Neural progenitor cell (in vitro differentiated cells): ENCODE results near the gene RHOJ. TPM values are rescaled to one million over a fixed set of nuclear protein-coding genes. Genes with fewer than 3 reads are reported as not detected.
A peak's percentile ranks its signal among the peaks of the same experiment; 100 is the strongest.

Experiments used
- DNase-seq: peaks from one replicate; pipeline ENCODE4 v3.0.0-alpha.2; 2016; ENCODE audit warnings: low spot score
- H2AFZ ChIP-seq: fragments of 200-600 bp; sonication (generic); replicated peaks from 2 replicates; pipeline ENCODE4 v1.6.1; 2016; ENCODE audit warnings: antibody characterized with exemption
- H3F3A ChIP-seq: fragments of 200-600 bp; sonication (generic); 2 replicates; pipeline ENCODE4 v1.6.1; 2016; ENCODE audit warnings: antibody characterized with exemption, low read depth
- H3K27ac ChIP-seq: fragments of 200-600 bp; sonication (generic); 2 replicates; pipeline ENCODE4 v1.5.1; 2016; ENCODE audit warnings: mild to moderate bottlenecking
- H3K27me3 ChIP-seq: fragments of 200-600 bp; sonication (generic); 2 replicates; pipeline ENCODE4 v1.6.1; 2016; ENCODE audit warnings: mild to moderate bottlenecking, moderate library complexity
- H3K36me3 ChIP-seq: fragments of 200-600 bp; sonication (generic); 2 replicates; pipeline ENCODE4 v1.5.1; 2016
- H3K4me1 ChIP-seq: fragments of 200-600 bp; sonication (generic); 2 replicates; pipeline ENCODE4 v1.6.1; 2016; ENCODE audit warnings: mixed run types
- H3K4me2 ChIP-seq: fragments of 200-600 bp; sonication (generic); 2 replicates; pipeline ENCODE4 v1.6.1; 2016
- H3K4me3 ChIP-seq: fragments of 200-600 bp; sonication (generic); 2 replicates; pipeline ENCODE4 v1.5.1; 2016
- H3K79me2 ChIP-seq: fragments of 200-600 bp; sonication (generic); 2 replicates; pipeline ENCODE4 v1.6.1; 2016; ENCODE audit warnings: low read depth
- H3K9ac ChIP-seq: fragments of 200-600 bp; sonication (generic); 2 replicates; pipeline ENCODE4 v1.6.1; 2016
- H3K9me3 ChIP-seq: fragments of 200-600 bp; sonication (generic); 2 replicates; pipeline ENCODE4 v1.5.1; 2016; ENCODE audit warnings: low read depth
- H4K20me1 ChIP-seq: fragments of 200-600 bp; sonication (generic); 2 replicates; pipeline ENCODE4 v1.6.1; 2016; ENCODE audit warnings: low read depth
- H3K27ac Mint-ChIP-seq: 3 replicates; pipeline ENCODE4 v1.8.0; 2021; ENCODE audit warnings: mixed read lengths
- H3K27me3 Mint-ChIP-seq: 2 replicates; pipeline ENCODE4 v1.8.0; 2022; ENCODE audit warnings: low read depth, mild to moderate bottlenecking, inconsistent platforms, moderate library complexity, mixed read lengths; ENCODE audit not compliant: insufficient read depth
- H3K36me3 Mint-ChIP-seq: 3 replicates; pipeline ENCODE4 v1.8.0; 2021; ENCODE audit warnings: mixed read lengths
- H3K4me1 Mint-ChIP-seq: 3 replicates; pipeline ENCODE4 v1.8.0; 2021; ENCODE audit warnings: mixed read lengths
- H3K4me3 Mint-ChIP-seq: 3 replicates; pipeline ENCODE4 v1.8.0; 2021; ENCODE audit warnings: mild to moderate bottlenecking, moderate library complexity, mixed read lengths
- H3K9me3 Mint-ChIP-seq: 3 replicates; pipeline ENCODE4 v1.8.0; 2020; ENCODE audit warnings: mixed read lengths
- EZH2 ChIP-seq: fragments of 200-600 bp; sonication (generic); IDR thresholded peaks from 2 replicates; pipeline ENCODE4 v1.6.1; 2017; ENCODE audit warnings: antibody characterized with exemption, mild to moderate bottlenecking, moderate library complexity
- EZH2phosphoT487 ChIP-seq: fragments of 200-600 bp; sonication (generic); IDR thresholded peaks from 2 replicates; pipeline ENCODE4 v1.6.1; 2017; ENCODE audit warnings: antibody characterized with exemption
- total RNA-seq: library from RNA; depleted of rRNA; stranded (reverse); fragments of >200 nt; gene quantifications from 2 replicates; pipeline ENCODE4 v1.2.3, GENCODE V29; 2015; ENCODE audit warnings: low replicate concordance
- TF ChIP-seq, protein P1 (sequence below): fragments of 200-600 bp; sonication (generic); IDR thresholded peaks from 2 replicates; pipeline ENCODE4 v1.5.1; 2017; ENCODE audit warnings: antibody characterized with exemption, mild to moderate bottlenecking

RHOJ gene
- total RNA-seq, 1 donor from 2014 or later = not detected

DNA sequence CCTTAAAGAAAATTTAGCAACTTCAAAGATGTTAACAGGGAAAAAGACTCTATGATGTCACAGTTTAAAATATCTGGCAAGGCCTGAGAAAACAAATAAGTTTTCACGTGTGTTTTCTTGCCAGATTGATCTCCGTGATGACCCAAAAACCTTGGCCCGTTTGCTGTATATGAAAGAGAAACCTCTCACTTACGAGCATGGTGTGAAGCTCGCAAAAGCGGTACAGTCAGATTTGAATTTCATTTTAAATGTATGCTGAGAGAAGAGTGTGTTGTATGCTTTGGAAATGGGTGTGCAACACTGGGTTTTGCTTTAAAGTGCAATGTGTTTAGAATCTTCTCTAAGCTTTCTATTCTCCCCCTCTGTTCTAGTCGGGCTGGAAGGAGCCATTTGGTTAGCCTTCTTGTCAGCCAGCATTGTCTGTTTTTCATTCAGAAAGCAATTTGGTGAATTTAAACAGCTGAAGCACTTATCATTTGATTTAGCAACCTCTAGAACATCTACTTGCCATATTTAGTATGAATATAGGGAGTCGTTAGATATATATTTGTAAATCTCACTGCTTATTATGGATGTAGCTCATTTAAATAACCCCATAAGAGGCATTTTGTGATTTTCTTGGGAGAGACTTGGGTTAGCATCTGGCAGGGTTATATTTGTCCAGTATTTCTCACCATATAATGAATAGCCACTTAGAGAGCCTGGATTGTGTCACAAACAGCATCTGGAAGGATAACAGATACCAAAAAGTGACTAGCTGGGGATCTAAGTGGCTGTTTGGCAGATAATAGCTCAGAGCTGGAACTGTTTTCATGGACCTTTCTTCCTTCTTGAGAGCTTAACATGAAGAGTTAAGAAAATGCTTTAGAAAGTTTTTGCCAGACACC, 79.0 kb downstream of the RHOJ start:
- no peaks in the 10 kb centered on the region for H3K9me3 ChIP-seq
- H3K27me3 ChIP-seq = no peaks in the 10 kb centered on the region
- H4K20me1 ChIP-seq = no peaks in the 10 kb centered on the region
- H3K9me3 Mint-ChIP-seq = no peaks in the 10 kb centered on the region
- H3K4me3 ChIP-seq = no peak overlapping the region
- H3K4me2 ChIP-seq = no peak overlapping the region
- no peaks in the 10 kb centered on the region for H3F3A ChIP-seq
- no peaks in the 10 kb centered on the region for H3K4me1 Mint-ChIP-seq
- no peaks in the 10 kb centered on the region for H3K27me3 Mint-ChIP-seq
- H3K27ac ChIP-seq = no peak overlapping the region
- no peak overlapping the region for H3K4me3 Mint-ChIP-seq
- H3K79me2 ChIP-seq = no peaks in the 10 kb centered on the region
- no peak overlapping the region for H3K9ac ChIP-seq
- TF ChIP-seq, protein P1, sequence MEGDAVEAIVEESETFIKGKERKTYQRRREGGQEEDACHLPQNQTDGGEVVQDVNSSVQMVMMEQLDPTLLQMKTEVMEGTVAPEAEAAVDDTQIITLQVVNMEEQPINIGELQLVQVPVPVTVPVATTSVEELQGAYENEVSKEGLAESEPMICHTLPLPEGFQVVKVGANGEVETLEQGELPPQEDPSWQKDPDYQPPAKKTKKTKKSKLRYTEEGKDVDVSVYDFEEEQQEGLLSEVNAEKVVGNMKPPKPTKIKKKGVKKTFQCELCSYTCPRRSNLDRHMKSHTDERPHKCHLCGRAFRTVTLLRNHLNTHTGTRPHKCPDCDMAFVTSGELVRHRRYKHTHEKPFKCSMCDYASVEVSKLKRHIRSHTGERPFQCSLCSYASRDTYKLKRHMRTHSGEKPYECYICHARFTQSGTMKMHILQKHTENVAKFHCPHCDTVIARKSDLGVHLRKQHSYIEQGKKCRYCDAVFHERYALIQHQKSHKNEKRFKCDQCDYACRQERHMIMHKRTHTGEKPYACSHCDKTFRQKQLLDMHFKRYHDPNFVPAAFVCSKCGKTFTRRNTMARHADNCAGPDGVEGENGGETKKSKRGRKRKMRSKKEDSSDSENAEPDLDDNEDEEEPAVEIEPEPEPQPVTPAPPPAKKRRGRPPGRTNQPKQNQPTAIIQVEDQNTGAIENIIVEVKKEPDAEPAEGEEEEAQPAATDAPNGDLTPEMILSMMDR = no peak
- TF ChIP-seq EZH2phosphoT487 (no peak), EZH2 (no peak)
- H2AFZ ChIP-seq = peak overlapping the region; percentile 38
- no peaks in the 10 kb centered on the region for H3K36me3 Mint-ChIP-seq
- no peak for DNase-seq
- no peaks in the 10 kb centered on the region for H3K36me3 ChIP-seq
- H3K4me1 ChIP-seq = peaks cover 16% of the 10 kb centered on the region
- H3K27ac Mint-ChIP-seq = no peak overlapping the region

- no peaks in the 10 kb centered on the region for H3K9me3 Mint-ChIP-seq
- Histone ChIP-seq H3F3A (no peaks in the 10 kb centered on the region), H3K4me2 (no peak overlapping the region), H2AFZ (peak overlapping the region; percentile 38), H3K4me1 (peaks cover 16% of the 10 kb centered on the region), H3K36me3 (no peaks in the 10 kb centered on the region), H3K27me3 (no peaks in the 10 kb centered on the region), H3K9ac (no peak overlapping the region), H4K20me1 (no peaks in the 10 kb centered on the region), H3K79me2 (no peaks in the 10 kb centered on the region), H3K9me3 (no peaks in the 10 kb centered on the region), H3K4me3 (no peak overlapping the region), H3K27ac (no peak overlapping the region)
- H3K4me3 Mint-ChIP-seq = no peak overlapping the region
- H3K27ac Mint-ChIP-seq = no peak overlapping the region
- no peaks in the 10 kb centered on the region for H3K36me3 Mint-ChIP-seq
- H3K4me1 Mint-ChIP-seq = no peaks in the 10 kb centered on the region
- TF ChIP-seq, protein P1 = no peak
- TF ChIP-seq EZH2phosphoT487 (no peak), EZH2 (no peak)
- no peak for DNase-seq
- no peaks in the 10 kb centered on the region for H3K27me3 Mint-ChIP-seq
These were observed 79.6 kb downstream of the RHOJ start for GRCh38 chr14:63283884-63284248.

DNA sequence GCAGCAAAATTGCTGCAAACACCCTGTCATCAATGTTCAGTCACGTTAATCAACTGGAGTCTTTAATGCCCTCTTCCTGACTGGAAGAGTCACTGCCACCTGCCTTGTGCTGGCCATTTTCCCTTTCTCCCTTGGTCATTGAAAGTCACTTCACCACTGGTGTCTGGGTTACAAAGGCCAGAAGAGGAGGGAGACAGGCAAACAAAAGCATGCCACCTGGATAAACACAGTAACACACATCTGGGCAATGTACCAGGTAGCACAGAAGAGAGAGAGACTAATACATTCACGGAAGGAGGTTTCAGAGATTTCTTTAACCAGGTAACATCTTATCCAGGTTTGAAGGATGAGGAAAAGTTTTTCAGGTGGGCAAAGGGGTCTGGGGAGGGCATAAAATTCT, 81.8 kb downstream of the RHOJ start:
- no peaks in the 10 kb centered on the region for H4K20me1 ChIP-seq
- H2AFZ ChIP-seq = no peak overlapping the region
- no peak overlapping the region for H3K4me3 ChIP-seq
- H3K4me1 ChIP-seq = peaks cover 24% of the 10 kb centered on the region
- H3K27me3 ChIP-seq = no peaks in the 10 kb centered on the region
- H3K4me3 Mint-ChIP-seq = no peak overlapping the region
- H3K36me3 ChIP-seq = no peaks in the 10 kb centered on the region
- H3K4me2 ChIP-seq = no peak overlapping the region
- H3K27ac Mint-ChIP-seq = no peak overlapping the region
- no peaks in the 10 kb centered on the region for H3K9me3 ChIP-seq
- no peak for DNase-seq
- no peak overlapping the region for H3K27ac ChIP-seq
- H3K9me3 Mint-ChIP-seq = no peaks in the 10 kb centered on the region
- no peaks in the 10 kb centered on the region for H3K79me2 ChIP-seq
- no peaks in the 10 kb centered on the region for H3K27me3 Mint-ChIP-seq
- no peaks in the 10 kb centered on the region for H3F3A ChIP-seq
- H3K36me3 Mint-ChIP-seq = no peaks in the 10 kb centered on the region
- H3K4me1 Mint-ChIP-seq = peaks cover 5% of the 10 kb centered on the region
- TF ChIP-seq EZH2phosphoT487 (no peak), EZH2 (no peak)
- TF ChIP-seq, protein P1 = no peak
- H3K9ac ChIP-seq = no peak overlapping the region
